C4-2B (cell line): ENCODE measurements around the gene TMEM258.

ENCODE experiments used
- ZFX ChIP-seq: fragments of 450-650 bp; IDR thresholded peaks from 2 replicates; pipeline ENCODE4 v1.6.1; 2017
- TF ChIP-seq, protein P1 (sequence below): fragments of 450-650 bp; conservative IDR thresholded peaks from 2 replicates; pipeline ENCODE4 v1.5.1; 2017; ENCODE audit warnings: mild to moderate bottlenecking

DNA sequence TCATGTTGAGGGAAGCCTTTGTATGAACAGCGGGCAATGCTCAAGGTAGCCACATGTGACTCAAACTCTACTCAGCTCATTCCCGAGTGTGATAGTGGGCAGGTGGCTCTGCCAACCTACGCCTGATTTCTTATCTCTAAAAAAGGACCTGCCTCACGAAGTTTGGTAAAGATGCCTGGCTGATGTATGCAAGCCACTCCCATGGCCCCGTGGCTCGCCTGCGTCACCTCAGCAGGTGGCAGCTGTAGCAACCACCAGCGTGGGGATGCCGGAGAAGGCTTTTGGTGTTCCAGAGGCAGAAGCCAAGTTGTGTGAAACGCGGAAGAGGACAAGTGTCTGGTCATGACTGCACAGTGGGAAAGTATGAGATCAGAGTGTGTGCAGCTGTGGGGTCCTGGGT is 41.1 kb upstream of the TMEM258 start:
- TF ChIP-seq, protein P1, sequence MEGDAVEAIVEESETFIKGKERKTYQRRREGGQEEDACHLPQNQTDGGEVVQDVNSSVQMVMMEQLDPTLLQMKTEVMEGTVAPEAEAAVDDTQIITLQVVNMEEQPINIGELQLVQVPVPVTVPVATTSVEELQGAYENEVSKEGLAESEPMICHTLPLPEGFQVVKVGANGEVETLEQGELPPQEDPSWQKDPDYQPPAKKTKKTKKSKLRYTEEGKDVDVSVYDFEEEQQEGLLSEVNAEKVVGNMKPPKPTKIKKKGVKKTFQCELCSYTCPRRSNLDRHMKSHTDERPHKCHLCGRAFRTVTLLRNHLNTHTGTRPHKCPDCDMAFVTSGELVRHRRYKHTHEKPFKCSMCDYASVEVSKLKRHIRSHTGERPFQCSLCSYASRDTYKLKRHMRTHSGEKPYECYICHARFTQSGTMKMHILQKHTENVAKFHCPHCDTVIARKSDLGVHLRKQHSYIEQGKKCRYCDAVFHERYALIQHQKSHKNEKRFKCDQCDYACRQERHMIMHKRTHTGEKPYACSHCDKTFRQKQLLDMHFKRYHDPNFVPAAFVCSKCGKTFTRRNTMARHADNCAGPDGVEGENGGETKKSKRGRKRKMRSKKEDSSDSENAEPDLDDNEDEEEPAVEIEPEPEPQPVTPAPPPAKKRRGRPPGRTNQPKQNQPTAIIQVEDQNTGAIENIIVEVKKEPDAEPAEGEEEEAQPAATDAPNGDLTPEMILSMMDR: no peak
- no peak for TF ChIP-seq ZFX
